Measurements from ENCODE around the gene CD2. TPM values are rescaled to one million over a fixed set of nuclear protein-coding genes. Genes with fewer than 3 reads are reported as not detected.
A peak's percentile ranks its signal among the peaks of the same experiment; 100 is the strongest.

Gene CD2
- total RNA-seq, 1 donor from 2014 or later, result not detected

DNA sequence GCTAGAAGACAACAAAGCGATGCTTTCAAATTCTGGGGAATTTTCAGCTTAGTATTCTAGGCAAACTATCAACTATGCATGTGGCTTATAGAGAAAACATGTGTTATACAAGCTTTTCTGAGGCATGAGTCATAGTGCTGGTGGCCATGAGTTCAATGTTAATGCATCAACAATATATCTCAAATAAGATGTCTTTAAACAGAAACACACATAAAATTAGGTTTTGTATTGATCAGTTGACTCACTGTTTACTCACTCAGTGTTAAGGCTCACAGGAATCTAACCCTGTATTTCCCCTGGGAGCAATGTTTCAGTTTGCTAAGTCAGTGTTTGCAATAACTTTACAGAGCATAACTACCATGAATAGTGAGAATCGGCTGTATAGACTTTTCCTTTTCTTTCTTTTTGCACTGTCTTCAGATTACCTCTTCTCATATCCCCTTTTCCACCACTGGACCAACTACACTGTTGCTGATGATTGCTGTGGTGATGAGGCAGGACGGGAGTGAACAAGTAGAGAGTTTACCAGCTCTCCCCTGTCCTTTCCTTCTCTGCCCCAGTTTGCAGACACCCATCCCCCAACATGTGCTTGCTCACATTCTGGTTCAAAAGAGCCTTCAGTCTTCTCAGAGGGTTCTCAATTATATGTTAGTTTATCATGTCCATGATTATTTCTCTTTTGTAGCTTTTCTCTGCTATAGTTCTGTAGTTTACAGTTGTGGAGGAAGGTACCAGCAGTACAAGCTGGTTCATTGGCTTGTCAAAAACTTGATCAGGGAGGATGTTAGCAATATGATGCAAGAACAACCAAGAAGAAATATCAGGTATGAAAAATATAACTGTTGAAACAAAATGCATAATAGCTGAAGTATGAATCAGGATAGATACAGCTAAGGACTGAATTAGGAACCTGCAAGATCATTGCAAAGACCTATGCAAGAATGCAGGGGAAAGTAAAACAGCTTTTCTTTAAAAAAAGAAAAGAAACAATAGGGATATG is 23.9 kb downstream of the CD2 start:
- no peak for DNase-seq (ENCODE audit: low read depth in 2 of 2)

DNA sequence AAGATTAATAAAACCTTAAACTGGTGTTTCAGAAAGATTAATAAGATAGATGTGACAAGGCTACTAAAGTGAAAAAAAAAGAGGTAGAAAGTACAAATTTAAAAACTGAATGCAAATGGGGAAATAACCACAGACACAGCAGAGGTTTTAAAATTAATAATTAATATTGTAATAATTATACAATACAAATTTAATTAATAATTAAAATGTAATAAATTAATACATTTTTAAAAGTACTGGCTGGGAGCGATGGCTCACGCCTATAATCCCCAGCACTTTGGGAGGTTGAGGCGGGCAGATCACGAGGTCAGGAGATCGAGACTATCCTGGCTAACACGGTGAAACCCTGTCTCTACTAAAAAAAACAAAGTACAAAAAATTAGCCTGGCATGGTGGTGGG is 26.8 kb downstream of the CD2 start:
- DNase-seq (ENCODE audit: low read depth in 2 of 2), result no peak

GRCh38 chr1:116785006-116785405 is 30.8 kb downstream of the CD2 start:
- DNase-seq (ENCODE audit: low read depth in 2 of 2), result no peak

DNA sequence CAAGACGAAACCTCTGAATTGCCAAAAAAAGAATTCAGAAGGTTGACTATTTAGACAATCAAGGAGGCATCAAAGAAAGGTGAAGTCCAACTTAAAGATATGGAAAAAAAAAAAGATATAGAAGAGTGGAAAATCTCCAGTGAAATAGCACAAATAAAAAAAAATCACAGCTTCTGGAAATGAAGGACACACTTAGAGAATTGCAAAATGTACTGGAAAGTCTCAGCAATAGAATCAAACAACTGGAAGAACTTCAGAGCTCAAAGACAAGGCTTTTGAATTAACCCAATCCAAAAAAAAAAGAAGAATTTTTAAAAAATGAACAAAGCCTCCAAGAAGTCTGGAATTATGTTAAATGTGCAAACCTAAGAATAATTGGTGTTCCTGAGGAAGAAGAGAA is 31.8 kb downstream of the CD2 start:
- no peak for DNase-seq (ENCODE audit: low read depth in 2 of 2)

DNA sequence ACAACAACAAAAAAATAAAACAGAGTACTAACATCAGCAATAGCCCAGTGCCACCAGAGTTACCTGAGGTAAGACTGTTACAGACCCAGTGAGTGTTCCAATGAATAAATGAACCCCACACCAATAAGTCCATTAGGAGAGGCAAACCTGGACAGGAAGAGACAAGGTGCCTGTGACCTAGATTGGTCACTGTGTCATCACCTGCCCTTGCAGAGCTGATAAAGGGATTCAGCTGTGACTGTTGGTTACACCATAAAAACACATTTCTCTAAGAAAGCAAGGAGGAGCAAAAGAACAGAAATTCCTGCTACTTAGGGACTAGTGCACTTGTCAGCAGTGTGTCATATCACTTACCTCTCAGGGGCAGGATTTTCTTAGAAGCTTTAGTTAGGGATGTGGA is 37.5 kb downstream of the CD2 start:
- no peak for DNase-seq (ENCODE audit: low read depth in 2 of 2)

- DNase-seq (ENCODE audit: low read depth in 2 of 2), result no peak
These were observed 39.2 kb downstream of the CD2 start for GRCh38 chr1:116793357-116793935.

DNA sequence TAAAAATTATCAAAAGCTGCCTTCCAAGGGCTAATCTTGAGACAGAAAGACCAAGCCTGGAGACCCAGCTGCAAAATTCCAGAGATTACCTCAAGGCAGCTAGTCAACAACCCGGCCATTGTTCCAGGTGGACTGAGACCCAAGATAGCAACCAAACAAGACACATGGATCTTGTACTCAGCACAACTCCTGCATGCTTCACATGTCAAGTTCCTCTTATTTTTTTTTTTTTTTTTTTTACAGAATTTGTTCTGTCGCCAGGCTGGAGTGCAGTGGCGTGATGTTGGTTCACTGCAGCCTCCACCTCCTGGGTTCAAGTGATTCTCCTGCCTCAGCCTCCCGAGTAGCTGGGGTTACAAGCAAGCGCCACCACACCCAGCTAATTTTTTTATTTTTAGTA is 40.1 kb downstream of the CD2 start:
- DNase-seq (ENCODE audit: low read depth in 2 of 2), result no peak

- DNase-seq (ENCODE audit: low read depth in 2 of 2), result no peak
These were observed 40.7 kb downstream of the CD2 start for GRCh38 chr1:116794804-116795481.

DNA sequence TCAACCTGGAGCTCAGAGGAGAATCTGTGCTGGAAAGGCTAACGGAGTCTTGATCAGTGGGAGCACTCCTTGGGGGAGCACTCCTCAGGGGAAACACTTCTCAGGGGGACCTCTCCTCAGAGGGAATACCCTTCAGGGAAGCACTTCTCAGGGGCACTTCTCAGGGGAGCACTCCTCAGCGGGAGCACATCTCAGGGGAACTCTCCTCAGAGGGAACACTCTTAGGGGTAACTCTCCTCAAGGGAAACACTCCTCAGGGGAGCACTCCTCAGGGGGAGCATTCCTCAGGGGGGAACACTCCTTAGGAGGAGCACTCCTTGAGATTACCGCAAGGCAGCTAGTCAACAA is 41.2 kb downstream of the CD2 start:
- DNase-seq (ENCODE audit: low read depth in 2 of 2), result no peak

DNA sequence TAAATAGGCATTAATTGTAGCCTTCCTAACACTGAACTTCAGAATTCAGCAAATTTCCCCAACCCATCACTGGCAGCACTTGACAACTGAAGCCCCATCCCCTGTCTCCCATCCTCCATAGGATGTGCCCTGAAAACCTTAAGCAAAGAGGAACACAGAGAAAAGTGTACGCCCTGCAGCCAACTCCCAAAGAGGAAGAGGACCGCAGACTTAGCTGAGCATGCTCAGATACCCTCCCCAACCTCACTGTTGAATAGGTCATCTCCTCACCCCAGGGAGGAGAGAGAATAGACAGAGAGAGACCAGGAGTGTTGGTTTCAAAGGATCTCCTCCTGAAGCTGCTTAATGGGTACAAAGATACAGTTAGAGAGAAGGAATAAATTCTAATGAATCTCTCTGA is 50.5 kb downstream of the CD2 start:
- no peak for DNase-seq (ENCODE audit: low read depth in 2 of 2)

DNA sequence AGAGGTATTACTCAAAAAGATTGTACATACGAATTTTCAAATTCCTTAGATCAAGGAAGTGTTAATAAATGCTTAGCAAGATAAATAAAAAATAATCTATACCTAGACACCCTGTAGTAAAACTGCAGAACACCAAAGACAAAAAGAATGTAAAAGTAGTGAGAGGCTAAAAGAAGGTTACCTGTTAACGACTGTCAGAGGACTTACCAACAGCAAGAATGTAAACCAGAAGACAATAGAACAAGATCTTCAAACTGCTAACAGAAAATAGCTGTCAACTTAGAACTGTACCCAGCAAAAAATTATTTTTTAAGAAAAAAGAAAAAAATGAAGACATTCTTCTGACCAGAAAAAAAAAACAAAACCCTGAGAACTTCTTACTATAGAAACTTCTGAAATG is 51.2 kb downstream of the CD2 start:
- DNase-seq (ENCODE audit: low read depth in 2 of 2), result no peak

DNA sequence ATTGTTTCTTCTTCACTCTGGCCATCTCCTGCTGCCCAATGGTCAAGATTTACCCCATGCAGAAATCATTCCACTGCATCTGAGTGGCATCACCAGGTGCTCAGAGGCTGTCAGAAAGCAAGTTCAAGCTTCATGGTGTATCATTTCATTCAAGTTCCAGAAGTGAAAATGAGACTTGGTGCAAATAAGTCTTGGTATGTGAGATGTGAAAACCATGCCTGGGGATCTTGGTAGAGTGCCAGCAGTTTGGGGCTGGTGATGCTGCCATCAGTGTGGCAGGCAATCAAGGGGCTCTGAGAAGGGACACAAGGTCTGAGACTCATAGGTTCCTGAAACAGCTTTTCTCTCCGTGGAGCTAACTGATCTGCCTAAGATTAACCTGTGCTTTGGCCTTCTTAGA is 52.0 kb downstream of the CD2 start:
- DNase-seq (ENCODE audit: low read depth in 2 of 2), result no peak

DNA sequence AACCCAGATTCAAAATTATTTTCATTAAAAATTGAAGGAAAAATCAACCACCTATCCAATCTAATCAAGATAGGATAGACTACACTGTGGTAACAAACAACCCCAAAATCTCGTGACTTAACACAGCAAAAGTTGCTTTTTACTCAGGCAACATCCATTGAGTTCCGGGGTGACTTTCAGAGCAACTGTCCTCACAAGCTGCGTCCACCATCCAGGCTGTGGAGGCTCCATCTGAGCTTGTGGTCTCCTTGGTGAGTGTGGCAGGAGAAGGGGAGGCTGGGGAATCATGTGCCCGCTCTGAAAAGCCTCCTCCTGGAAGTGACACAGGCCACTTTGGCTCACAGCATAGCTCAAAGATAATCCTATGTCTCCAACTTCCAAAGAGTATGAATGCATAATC is 52.4 kb downstream of the CD2 start:
- DNase-seq (ENCODE audit: low read depth in 2 of 2), result no peak

GRCh38 chr1:116807394-116808199 is 53.4 kb downstream of the CD2 start:
- no peak for DNase-seq (ENCODE audit: low read depth in 2 of 2)

- no peak for DNase-seq (ENCODE audit: low read depth in 2 of 2)
These were observed 54.1 kb downstream of the CD2 start for GRCh38 chr1:116808200-116808847.

- no peak for DNase-seq (ENCODE audit: low read depth in 2 of 2)
These were observed 54.7 kb downstream of the CD2 start for GRCh38 chr1:116808848-116809508.

- DNase-seq (ENCODE audit: low read depth in 2 of 2), result no peak
These were observed 57.1 kb downstream of the CD2 start for GRCh38 chr1:116811321-116811720.

DNA sequence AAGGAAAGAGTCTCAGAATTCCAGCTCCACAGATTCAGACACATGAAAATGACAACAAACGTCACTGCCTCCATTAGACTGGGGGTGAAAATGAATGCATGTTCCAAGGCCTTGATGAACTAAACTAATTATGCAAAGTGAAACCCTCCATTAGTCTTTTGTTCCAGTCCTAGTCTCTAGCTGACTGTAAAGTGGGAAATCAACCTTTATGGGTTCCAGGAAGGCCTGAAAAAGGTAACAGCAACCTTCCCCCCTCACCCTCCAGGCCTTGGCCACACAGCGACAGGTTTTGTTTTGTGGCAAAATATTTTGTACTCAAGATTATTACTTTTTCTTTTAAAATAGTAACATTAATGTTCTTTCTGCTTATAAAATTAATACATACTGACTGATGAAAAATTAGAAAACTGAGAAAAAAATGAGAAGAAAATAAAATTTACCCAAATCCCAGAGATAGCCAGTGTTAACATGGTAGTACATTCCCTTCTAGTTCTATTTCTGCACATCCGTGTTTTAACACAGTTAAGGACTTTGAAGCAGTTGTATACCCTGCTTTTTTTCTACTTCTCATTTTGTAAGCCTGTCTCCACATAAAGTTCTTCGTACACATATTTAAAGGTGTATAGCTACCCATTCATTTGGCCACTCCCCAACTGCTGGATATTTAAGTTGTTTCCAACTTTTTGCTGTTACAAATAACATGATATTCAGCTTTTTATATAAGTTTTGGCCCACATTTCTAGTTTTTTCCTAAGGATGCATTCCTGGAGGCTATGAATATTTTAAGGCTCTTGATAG is 60.9 kb downstream of the CD2 start:
- no peak for DNase-seq (ENCODE audit: low read depth in 2 of 2)

DNA sequence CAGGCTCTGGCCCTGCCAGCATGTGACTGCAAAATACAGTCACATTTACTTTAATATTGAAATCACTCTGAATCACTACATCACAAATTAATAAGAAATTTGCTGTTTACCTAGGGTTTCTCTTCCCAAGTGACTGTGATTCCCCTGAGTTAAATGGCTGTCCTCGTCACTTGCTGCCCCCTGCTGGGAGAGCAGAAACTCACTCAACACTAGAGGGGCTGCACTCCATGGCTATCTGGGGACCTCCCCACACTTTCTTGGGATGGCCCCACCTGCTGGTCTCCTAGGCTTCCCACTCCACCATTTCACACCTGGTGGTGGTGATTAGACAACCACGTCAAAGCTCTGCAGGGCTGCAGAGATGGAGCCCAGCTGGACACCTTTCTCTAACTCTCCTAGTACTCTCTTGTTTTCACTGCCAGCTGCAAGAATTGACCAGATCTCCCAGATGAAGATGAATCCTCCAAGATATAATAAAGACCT is 63.4 kb downstream of the CD2 start:
- DNase-seq (ENCODE audit: low read depth in 2 of 2), result peak; percentile 39 to 63
